ENCODE measurements around the gene RPTOR.

GRCh38 chr17:80523054-80523744 is 21.4 kb upstream of the RPTOR start:
- TF ChIP-seq CTCF (IDR thresholded peaks at IDR 0.05) (no peak), SIN3A (IDR thresholded peaks at IDR 0.05; ENCODE audit: borderline replicate concordance, insufficient read depth, low read depth, low read length) (no peak), TCF7L2 (IDR thresholded peaks at IDR 0.05; ENCODE audit: low read depth, low read length) (no peak), POLR2AphosphoS5 (IDR thresholded peaks at IDR 0.05; ENCODE audit: low read depth, low read length) (no peak)
